Measurements from ENCODE around the gene ZNF500. TPM values are rescaled to one million over a fixed set of nuclear protein-coding genes. Genes with fewer than 3 reads are reported as not detected.

Gene ZNF500
- total RNA-seq, 4 donors from 2014 or later = 12.6 to 23.3 (median 20.5) TPM

DNA sequence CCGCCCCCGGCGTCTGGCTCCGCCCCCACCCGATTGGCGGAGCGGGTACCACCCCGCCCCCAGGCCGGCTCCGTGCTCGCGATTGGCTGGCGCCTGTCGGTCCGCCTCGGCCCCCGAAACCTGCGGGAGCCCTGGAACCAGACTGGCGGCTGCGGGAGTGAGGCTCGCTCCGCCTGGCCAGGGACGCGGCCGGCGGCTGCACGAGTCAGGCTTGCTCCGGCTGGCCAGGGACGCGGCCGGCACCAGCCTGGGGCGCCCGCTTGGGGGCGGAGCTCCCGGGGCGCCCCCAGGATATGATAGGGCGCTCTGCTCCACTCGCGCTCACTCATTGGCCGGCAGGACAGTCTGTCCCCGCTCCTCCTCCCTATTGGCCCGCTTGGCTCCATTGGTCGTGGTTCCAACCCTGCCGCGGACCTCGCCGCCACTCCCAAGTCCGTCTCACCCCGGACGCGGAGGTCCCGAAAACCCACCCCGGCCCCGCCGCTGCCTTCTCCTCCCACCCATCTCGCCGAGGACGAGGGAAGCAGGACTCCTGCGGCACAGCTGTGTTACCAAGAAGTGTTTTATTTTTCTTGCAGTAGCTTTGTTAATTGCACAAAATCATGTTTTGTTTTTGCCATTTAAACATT lies 35.8 kb upstream of the ZNF500 start:
- H3K4me3 ChIP-seq (ENCODE audit: low read depth, poor library complexity, severe bottlenecking) = peak overlapping the region; percentile 51
- TF ChIP-seq, protein P1, sequence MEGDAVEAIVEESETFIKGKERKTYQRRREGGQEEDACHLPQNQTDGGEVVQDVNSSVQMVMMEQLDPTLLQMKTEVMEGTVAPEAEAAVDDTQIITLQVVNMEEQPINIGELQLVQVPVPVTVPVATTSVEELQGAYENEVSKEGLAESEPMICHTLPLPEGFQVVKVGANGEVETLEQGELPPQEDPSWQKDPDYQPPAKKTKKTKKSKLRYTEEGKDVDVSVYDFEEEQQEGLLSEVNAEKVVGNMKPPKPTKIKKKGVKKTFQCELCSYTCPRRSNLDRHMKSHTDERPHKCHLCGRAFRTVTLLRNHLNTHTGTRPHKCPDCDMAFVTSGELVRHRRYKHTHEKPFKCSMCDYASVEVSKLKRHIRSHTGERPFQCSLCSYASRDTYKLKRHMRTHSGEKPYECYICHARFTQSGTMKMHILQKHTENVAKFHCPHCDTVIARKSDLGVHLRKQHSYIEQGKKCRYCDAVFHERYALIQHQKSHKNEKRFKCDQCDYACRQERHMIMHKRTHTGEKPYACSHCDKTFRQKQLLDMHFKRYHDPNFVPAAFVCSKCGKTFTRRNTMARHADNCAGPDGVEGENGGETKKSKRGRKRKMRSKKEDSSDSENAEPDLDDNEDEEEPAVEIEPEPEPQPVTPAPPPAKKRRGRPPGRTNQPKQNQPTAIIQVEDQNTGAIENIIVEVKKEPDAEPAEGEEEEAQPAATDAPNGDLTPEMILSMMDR (IDR thresholded peaks at IDR 0.05) = no peak
- no peak for TF ChIP-seq POLR2A (IDR thresholded peaks at IDR 0.05)
- DNase-seq (ENCODE audit: low spot score in 2 of 2) = peak; percentile 86 to 98
- intact Hi-C loops (cut with DNase I; ENCODE audit: low total_unique reads) = no loop called here
- WGBS, 2 donors = 1% methylated on average over 18 to 51 of the region's 59 CpGs

DNA sequence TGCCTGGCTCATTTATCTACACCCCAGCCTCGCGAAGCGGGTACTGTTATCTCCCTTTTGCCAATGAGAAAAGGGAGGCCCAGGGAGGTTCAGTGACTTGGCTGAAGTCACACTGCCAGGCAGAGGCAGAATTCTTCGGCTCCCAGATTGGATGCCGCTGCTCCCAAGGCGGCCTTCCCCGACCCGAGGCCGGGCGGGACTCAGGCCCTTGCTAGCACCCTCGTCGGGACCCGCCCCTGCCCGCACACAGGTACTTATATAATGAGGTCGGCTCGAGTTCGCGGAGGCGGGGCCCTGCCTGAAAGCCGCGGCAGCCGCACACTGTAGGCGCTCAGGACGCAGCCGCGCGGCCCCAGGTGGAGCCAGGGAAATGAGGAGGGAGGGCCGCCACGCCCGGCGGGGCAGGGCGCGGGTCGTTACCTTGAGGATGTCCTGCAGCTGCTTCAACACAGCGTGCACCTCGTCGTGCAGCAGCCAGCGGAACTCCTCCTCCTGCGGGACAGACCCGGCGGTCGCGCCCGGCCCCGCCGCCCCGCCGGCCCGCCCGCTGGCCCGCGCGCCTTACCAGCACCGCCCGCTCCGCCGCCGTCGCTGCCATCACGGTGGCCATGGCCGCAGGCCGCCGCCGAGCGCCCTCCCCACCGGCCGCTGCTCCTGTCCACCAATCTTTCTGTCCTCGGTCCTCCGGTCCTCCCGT lies 35.1 kb upstream of the ZNF500 start, which contains the start of gene ROGDI:
Gene ROGDI (minus strand): TSS at position 672 of the 697 bp plus-strand sequence. CDS start 62 bp downstream, at position 610.
- TF ChIP-seq POLR2A (IDR thresholded peaks at IDR 0.05) = no peak
- TF ChIP-seq, protein P1 (IDR thresholded peaks at IDR 0.05) = no peak
- intact Hi-C loops (cut with DNase I; ENCODE audit: low total_unique reads) = no loop called here
- peak; percentile 69 to 94 for DNase-seq (ENCODE audit: low spot score in 2 of 2)
- 0% methylated on average over 11 to 55 of the region's 70 CpGs for WGBS, 2 donors
- H3K4me3 ChIP-seq (ENCODE audit: low read depth, poor library complexity, severe bottlenecking) = peak within 1 kb of the TSS; percentile 51

DNA sequence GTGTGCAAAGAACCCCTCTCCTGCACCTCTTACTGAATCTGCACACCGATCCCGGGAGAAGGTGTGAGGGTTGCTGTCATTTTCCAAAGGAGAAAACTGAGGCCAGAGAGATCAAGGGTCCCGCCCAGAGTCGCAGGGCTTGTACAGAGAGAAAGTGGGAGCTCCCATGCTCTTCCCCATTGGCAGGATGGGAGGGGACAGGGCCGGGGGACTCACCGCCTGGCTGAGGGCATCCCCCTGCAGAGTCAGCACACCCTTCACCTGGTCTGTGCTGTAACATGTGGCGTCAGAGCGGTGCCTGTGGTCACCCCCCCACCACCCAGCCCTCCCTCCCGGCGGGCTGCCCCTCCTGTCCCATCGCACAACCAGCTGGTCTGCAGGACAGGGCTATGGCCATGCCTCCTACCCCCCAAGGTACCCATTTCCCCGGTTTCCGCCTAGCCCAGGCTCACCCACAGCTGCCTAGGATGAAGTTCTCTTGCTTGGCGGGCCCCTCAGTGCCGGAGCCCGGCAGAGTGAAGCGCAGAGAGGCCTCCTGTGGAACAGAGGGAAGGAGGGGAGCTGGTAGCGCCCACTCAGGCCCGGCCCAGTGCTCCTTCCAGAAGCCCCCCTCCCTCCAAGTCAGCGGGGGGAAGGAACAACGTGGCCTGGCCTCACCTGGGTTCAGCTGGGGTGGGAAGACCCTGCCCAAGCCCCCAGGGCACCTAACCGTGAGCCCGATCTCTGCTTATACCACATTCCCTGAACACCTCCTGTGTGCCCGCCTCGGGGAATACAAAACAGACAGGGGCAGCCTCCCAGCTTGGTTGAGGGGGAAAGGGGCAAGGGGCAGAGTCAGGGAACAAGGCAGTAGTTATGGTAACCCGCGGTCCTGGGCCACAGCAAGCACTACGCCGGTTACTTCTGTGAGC lies 34.3 kb upstream of the ZNF500 start:
- intact Hi-C loops (cut with DNase I; ENCODE audit: low total_unique reads) = no loop called here
- H3K4me3 ChIP-seq (ENCODE audit: low read depth, poor library complexity, severe bottlenecking) = peak overlapping the region; percentile 51
- WGBS, 2 donors = 52 to 60% methylated on average over 19 to 29 of the region's 29 CpGs
- no peak for DNase-seq (ENCODE audit: low spot score in 2 of 2)
- TF ChIP-seq, protein P1 (IDR thresholded peaks at IDR 0.05) = no peak
- no peak for TF ChIP-seq POLR2A (IDR thresholded peaks at IDR 0.05)

DNA sequence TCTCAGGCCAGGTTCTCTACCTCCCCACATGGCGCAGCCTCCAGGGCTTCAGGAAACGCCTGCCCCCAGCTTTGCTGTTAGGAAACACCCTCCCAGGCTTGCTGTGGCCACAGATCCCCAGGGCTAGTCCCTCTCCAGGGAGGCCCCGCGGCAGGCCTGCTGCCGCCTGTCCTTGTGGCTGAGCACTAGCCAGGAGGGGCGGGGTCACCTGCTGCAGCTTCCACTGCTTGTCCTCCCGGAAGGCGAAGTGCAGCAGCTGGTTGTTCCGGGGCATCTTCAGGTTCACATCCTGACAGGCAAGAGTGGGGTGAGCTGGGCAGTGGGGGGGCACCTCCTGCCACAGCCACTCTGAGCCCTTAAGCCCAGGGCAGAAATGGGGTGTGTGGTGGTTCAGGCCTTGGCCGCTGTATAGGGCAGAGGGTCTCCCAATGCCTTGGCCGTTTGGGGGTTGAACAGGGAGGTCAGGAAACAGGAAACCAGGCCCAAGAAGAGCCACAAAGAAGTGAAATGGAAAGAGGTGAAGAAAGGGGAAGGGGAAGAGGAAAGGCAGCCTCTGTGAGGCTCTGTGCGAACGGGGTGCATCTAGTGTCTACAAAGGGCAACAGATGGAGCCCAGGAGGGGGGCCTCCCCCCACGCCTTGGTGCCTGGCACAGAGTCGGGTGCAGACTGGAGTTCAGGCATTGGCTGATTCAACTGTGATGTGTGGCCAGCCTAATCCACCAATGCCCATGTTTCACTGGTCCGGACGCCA lies 33.5 kb upstream of the ZNF500 start:
- no peak for DNase-seq (ENCODE audit: low spot score in 2 of 2)
- H3K4me3 ChIP-seq (ENCODE audit: low read depth, poor library complexity, severe bottlenecking) = no peak overlapping the region
- TF ChIP-seq, protein P1 (IDR thresholded peaks at IDR 0.05) = no peak
- no peak for TF ChIP-seq POLR2A (IDR thresholded peaks at IDR 0.05)
- 66 to 69% methylated on average over 15 to 16 of the region's 17 CpGs for WGBS, 2 donors
- intact Hi-C loops (cut with DNase I; ENCODE audit: low total_unique reads) = no loop called here

DNA sequence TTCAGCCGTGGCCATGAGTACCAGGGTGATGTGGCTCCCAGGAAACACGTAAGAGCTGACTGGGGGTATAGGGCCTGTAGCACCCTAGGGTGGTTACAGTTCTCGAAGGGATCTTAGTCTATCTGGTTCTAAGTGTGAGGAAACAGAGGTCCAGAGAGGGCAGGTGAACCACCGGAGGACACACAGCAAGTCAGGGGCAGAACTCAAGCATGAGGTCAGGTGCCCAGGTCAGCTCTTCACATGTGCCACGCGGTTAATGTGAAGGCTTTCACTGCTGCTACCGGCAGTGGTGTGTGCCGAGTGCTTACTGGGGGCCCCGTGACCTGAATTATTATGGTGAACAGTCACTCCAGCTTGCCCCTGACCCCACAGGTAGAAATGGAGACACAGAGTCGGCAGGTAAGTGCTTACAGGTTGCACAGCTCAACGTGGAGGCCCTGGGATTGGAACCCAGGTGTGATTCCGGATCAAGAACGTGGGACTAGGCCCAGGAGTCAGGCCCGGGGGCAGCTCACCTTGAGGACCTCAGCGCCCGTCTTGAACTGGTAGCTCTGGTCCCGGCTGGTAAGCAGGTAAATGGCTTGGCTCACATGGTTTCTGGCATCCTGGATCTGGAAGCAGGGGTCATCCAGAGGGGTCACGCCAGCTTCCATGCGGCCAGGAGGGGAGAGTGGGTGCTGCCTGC lies 32.4 kb upstream of the ZNF500 start:
- TF ChIP-seq, protein P1 (IDR thresholded peaks at IDR 0.05) = no peak
- H3K4me3 ChIP-seq (ENCODE audit: low read depth, poor library complexity, severe bottlenecking) = no peak overlapping the region
- intact Hi-C loops (cut with DNase I; ENCODE audit: low total_unique reads) = no loop called here
- DNase-seq (ENCODE audit: low spot score in 2 of 2) = no peak
- WGBS, 2 donors = 91 to 92% methylated on average over 19 of the region's 19 CpGs
